HG03378 (cell line): ENCODE results near the gene NUP214.
"Not testable (repeated sequence)": the region's sequence is repeated elsewhere in the genome, so short reads cannot be mapped to it uniquely, and the experiment has no call there.

Experiments used
- ATAC-seq: cut with Tn5 transposase; IDR thresholded peaks from one replicate; pipeline ENCODE4 v1.9.1; 2021; ENCODE audit warnings: mild to moderate bottlenecking, moderate library complexity; ENCODE audit not compliant: unreplicated experiment

The NUP214 gene

GRCh38 chr9:131115360-131115742, 10.0 kb upstream of the NUP214 start:
- not testable (repeated sequence) for ATAC-seq

- no peak for ATAC-seq
Observed at GRCh38 chr9:131116281-131117120, 8.9 kb upstream of the NUP214 start.

- no peak for ATAC-seq
Observed at GRCh38 chr9:131117121-131117761, 8.1 kb upstream of the NUP214 start.

- ATAC-seq: no peak
Observed at GRCh38 chr9:131117762-131118145, 7.6 kb upstream of the NUP214 start.

GRCh38 chr9:131119600-131119999, 5.8 kb upstream of the NUP214 start:
- ATAC-seq: no peak

- ATAC-seq: no peak
Observed at GRCh38 chr9:131120620-131121228, 4.7 kb upstream of the NUP214 start.

- ATAC-seq: no peak
Observed at GRCh38 chr9:131121346-131121745, 4.0 kb upstream of the NUP214 start.

GRCh38 chr9:131122158-131122557, 3.2 kb upstream of the NUP214 start:
- ATAC-seq: no peak

GRCh38 chr9:131125038-131125287, 423 bp upstream of the NUP214 start:
- ATAC-seq: no peak

GRCh38 chr9:131126059-131126426, 657 bp downstream of the NUP214 start:
- peak; percentile 12 for ATAC-seq

GRCh38 chr9:131129183-131129582, 3.8 kb downstream of the NUP214 start:
- no peak for ATAC-seq

- no peak for ATAC-seq
Observed at GRCh38 chr9:131138676-131139075, 13.3 kb downstream of the NUP214 start.

- no peak for ATAC-seq
Observed at GRCh38 chr9:131140112-131140511, 14.7 kb downstream of the NUP214 start.

GRCh38 chr9:131140550-131140949, 15.2 kb downstream of the NUP214 start:
- ATAC-seq: no peak

GRCh38 chr9:131142160-131142559, 16.8 kb downstream of the NUP214 start:
- no peak for ATAC-seq

- no peak for ATAC-seq
Observed at GRCh38 chr9:131144201-131144600, 18.8 kb downstream of the NUP214 start.

GRCh38 chr9:131145245-131145644, 19.9 kb downstream of the NUP214 start:
- no peak for ATAC-seq

- ATAC-seq: no peak
Observed at GRCh38 chr9:131146186-131146585, 20.8 kb downstream of the NUP214 start.

GRCh38 chr9:131148276-131148675, 22.9 kb downstream of the NUP214 start:
- no peak for ATAC-seq

- ATAC-seq: no peak
Observed at GRCh38 chr9:131148966-131149687, 23.7 kb downstream of the NUP214 start.

- ATAC-seq: no peak
Observed at GRCh38 chr9:131149688-131150053, 24.3 kb downstream of the NUP214 start.

- ATAC-seq: no peak
Observed at GRCh38 chr9:131153595-131153994, 28.2 kb downstream of the NUP214 start.
